PC-9 (cell line): ENCODE data around the gene CAPN5.

Experiments
- CTCF ChIP-seq: fragments of 200-600 bp; sonication (generic); conservative IDR thresholded peaks from 2 replicates; pipeline ENCODE4 v1.6.1; 2017; ENCODE audit warnings: mixed run types, antibody characterized with exemption, mild to moderate bottlenecking, moderate library complexity
- EZH2 ChIP-seq: fragments of 200-600 bp; sonication (generic); IDR thresholded peaks from 2 replicates; pipeline ENCODE4 v1.8.0; 2017; ENCODE audit warnings: antibody characterized with exemption, low read depth

DNA sequence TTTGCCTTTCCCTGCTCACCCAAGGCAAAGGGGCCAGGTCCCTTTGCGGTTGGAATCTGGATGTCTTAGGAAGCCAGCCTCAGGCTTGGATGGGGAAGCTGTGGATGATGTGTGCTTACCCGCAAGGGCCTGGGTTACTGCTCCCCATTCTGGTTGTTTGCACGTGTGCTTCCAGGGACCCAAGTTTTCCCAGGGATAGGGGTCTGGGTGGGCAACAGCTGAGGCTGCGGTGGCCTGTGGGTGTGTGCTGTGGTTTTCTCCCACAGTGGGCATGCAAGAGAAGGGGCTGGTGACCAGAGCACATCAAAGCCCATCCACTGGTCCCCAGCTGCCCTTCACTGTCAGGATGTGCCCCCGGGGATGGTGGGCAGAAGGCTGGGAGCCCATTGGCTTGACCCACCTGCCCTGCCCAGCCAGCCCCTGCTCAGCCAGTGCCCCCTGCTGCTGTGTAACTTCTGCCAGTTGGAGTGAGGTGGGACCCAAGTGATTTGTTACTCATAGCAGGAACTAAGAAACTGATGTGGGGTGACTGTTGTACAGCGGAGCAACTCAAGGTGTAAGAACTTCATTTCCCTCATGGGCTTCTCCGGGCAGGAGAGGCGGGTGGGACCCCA, 3.3 kb downstream of the CAPN5 start:
- TF ChIP-seq CTCF (no peak), EZH2 (no peak)
